ENCODE data around the gene MSL1.

The MSL1 gene

DNA sequence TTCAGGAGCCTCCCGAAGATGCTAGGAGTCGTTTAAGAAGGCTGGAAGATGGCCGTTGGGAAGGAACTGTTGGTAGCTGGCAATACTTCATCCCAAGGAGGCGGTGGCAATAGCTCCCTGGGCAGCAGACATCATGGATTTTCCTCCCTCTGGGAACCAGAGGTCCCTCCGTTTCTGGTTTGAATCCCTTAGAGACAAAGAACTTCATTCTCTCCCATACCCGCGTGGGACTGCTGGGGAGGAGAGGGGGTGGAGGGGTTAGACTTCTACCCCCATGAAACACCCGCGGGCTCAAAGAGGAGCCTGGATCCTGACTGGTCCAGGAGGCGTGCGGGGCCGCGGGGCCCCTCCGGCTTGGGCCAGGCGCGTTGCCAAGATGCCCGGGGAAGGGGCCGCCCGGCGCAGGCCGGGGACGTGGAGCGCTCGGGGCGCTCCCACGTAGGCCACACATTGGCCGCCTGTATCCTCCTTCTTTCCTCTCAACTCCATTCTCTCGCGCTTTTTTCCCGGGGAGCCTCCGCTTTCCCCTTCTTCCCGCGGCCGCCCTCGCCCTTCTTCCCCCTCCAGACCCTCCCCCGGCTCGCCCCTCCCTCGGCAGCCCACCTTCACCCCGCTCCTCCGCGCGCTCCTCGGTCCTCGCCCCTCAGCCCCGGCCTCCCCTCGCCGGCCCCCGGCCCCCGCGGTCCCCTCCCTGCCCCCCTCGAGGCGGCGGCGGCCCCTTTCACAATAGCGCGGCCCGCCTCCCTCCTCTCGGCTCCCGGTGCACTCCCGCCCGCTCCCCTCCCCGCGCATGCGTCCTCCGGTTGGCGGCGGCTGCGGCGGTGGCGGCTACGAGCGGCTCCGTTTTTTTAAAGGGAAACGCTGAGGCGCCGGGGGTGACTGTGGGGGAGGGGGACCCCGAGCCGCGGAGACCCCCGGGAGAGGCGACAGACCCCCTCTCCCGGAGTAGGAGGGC lies at the start of gene MSL1:
Gene MSL1, plus strand, starts transcription at position 791 of the 955 bp plus-strand sequence. CDS start 642 bp downstream, outside the sequence.
- DNase-seq = peak; percentile 88

- no peak for DNase-seq
These were observed 49.6 kb upstream of the MSL1 start for GRCh38 chr17:40072040-40072734.

- DNase-seq = no peak
These were observed 48.9 kb upstream of the MSL1 start for GRCh38 chr17:40072735-40073346.

- no peak for DNase-seq
These were observed 48.2 kb upstream of the MSL1 start for GRCh38 chr17:40073454-40074174.

DNA sequence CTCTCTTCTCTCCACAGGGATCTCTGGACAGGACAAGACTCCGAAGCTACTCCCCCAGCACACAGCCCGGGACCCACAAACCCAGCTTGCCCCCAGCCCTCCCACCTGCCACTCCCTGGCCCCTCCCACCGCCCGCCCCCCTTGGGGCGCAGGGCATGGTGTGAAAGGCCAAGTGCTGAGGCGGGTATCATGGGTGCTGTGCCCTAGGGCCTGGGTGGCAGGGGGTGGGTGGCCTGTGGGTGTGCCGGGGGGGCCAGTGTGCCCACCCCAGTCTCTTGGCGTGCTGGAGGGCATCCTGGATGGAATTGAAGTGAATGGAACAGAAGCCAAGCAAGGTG lies 47.6 kb upstream of the MSL1 start:
- no peak for DNase-seq

- no peak for DNase-seq
These were observed 46.9 kb upstream of the MSL1 start for GRCh38 chr17:40074871-40075200.

GRCh38 chr17:40075201-40075941 lies 46.4 kb upstream of the MSL1 start:
- DNase-seq = peak; percentile 68

DNA sequence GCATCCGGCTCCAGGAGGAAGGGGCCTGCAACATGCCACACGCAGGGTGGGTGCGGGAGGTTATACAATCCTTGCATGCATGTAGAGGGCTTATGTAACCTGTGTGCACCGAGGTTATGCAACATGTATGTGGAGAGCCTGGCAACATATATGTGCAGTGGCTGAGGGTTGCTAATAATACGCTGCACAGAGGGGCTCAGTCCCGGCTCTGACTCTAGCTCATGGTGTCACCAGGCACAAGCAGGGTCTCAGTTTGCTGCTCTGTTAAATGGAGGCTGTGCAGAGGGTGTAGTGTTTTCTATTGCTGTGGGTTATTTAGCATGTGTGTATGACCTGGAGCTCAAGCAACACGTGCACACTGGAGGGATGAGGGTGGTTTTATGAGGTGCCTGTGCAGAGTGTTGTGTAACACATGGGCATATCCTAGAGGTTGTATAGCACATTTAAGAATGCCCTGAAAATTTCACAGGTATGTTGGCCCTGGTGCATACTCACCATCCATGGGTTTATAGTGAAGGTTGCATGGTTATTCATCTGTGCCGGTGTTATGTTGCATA lies 45.8 kb upstream of the MSL1 start:
- no peak for DNase-seq

DNA sequence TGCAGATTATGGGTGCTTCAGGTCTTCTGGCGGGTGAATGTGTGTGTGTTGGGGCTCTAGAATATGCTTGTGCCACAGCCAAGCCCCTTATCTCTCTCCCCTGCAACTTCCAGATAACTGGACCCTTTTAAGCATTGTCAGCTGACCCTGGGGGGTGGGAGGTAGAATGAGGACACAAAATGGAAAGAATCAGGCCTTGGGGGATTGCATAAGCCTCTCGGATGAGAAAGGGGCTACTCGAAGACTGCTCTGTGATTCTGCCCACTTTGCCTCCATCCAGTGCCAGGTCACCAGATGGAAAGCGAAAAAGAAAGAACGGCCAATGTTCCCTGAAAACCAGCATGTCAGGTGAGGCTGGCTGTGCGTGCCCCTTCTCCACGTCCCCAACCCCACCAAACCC lies 45.2 kb upstream of the MSL1 start:
- no peak for DNase-seq

GRCh38 chr17:40079545-40079944 lies 42.2 kb upstream of the MSL1 start:
- no peak for DNase-seq

DNA sequence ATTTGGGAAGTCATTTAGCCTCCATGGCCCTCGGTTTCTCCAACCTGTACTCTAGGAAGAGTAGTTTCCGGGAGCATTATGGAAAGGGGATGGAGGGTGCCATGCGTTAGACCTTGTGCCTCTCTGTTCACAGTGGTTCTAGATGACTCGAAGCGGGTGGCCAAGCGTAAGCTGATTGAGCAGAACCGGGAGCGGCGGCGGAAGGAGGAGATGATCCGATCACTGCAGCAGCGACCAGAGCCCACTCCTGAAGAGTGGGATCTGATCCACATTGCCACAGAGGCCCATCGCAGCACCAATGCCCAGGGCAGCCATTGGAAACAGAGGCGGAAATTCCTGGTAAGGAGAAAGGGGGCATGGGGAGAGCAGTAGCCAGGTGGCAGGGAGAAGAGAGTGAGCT lies 37.3 kb upstream of the MSL1 start:
- no peak for DNase-seq

GRCh38 chr17:40086150-40087044 lies 35.4 kb upstream of the MSL1 start:
- DNase-seq = peak; percentile 76

- no peak for DNase-seq
These were observed 34.5 kb upstream of the MSL1 start for GRCh38 chr17:40087049-40087794.

DNA sequence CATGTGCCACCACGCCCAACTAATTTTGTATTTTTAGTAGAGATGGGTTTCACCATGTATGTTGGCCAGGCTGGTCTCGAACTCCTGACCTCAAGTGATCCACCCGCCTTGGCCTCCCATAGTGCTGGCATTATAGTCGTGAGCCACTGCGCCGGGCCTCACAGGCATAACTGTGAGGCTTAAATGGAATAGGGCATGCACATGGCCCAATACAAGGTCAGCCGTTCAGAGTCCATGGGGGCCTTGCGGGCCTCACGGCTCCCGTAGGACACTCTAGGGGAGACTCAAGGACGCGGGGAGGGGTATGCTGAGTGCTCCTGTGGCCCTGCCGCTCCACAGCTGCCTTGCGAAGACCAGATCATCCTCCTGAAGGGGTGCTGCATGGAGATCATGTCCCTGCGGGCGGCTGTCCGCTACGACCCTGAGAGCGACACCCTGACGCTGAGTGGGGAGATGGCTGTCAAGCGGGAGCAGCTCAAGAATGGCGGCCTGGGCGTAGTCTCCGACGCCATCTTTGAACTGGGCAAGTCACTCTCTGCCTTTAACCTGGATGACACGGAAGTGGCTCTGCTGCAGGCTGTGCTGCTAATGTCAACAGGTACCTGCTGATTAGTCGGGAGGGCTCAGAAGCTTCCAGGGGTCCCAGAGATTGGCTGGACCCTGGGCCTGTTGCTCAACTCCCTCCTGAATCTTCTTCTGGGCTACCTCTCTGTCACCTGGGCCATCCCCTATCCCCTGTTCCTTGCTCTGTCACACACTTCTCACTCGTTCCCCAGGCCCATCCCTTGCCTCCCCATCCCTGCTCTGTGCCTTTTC lies 33.7 kb upstream of the MSL1 start:
- DNase-seq = no peak

GRCh38 chr17:40089077-40089895 lies 32.5 kb upstream of the MSL1 start:
- no peak for DNase-seq

GRCh38 chr17:40090237-40091119 lies 31.3 kb upstream of the MSL1 start:
- no peak for DNase-seq

DNA sequence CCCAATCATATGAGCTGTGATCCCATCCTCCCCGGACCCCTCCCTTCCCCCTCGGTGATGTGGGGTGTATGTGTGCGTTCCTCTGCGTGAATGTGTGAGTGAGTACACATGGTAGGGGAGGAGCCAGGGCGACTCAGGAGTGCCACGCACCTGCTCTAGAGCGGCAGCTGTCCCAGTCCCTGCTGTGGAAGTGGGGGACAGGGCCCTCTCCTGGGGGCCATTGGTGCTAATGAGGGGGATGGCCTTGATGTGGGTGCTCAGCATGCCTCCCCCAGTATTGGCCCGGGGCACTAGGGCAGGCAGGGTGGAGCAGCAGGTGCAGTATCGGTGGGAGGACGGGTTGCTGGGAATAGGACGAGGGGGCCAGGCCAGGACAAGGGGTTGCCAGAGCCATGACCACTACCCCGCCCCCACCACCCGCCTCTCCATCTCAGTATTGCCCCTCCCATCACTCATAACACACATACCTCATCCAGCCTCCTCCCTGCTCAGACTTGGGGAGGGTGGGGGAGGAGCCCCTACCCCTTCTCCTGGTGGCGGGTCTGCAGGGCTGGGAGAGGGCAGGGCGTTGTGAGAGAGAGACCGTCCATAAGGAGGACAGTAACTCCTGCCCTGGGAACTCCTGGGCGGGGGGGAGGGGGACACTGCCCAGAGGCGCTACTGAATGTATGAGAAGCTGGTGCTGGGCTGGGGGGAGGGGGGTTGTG lies 29.9 kb upstream of the MSL1 start:
- DNase-seq = no peak

Measured in activated naive CD4-positive, alpha-beta T cell treated with anti-CD3 and anti-CD28 coated beads, Interleukin-2, amount 50 U/mL, for 16 hours (primary cell).